Pancreas (tissue), 10 donors: ENCODE measurements around the gene NCBP1. TPM values are rescaled to one million over a fixed set of nuclear protein-coding genes. Genes with fewer than 3 reads are reported as not detected.

Source experiments
- ATAC-seq, 4 donors: fragments of 200-7000 bp; cut with Tn5 transposase; one replicate each; pipeline versions ENCODE4 v1.8.0 to v1.9.1; 2020; ENCODE audit warnings: mild to moderate bottlenecking in 4 of 4, moderate library complexity in 4 of 4
- DNase-seq, 6 donors: peaks; one replicate each; pipeline ENCODE4 v3.0.0-alpha.2; 2020
- FAIRE-seq: peaks from 2 replicates; lab custom pipeline; 2012; peaks lifted over from hg19 to GRCh38; lab: Jason Lieb, UNC
- H3K27ac ChIP-seq, 4 donors: fragments of 200-600 bp; sonication (generic); 1 replicate in 3 of 4; 2 replicates in 1 of 4; pipeline versions ENCODE4 v1.5.0 to v1.8.0; 2020
- H3K27me3 ChIP-seq, 4 donors: fragments of 200-600 bp; one replicate each; pipeline ENCODE4 v1.8.0; 2021
- H3K36me3 ChIP-seq, 3 donors: fragments of 200-600 bp; sonication (generic) in 1 of 3; one replicate each; pipeline versions ENCODE4 v1.5.0 to v1.8.0; 2020 to 2021
- H3K4me1 ChIP-seq, 3 donors: fragments of 200-600 bp; one replicate each; pipeline ENCODE4 v1.8.0; 2021
- H3K4me3 ChIP-seq, 4 donors: fragments of 200-600 bp; sonication (generic) in 2 of 4; one replicate each; pipeline versions ENCODE4 v1.5.0 to v1.8.0; 2020 to 2021
- H3K9me3 ChIP-seq, 4 donors: fragments of 200-600 bp; one replicate each; pipeline ENCODE4 v1.8.0; 2021
- WGBS, 2 donors: extraction: QIAGEN DNeasy Blood & Tissue Kit; methylation state at CpG; one replicate each; pipeline ENCODE4 v1.1.7; 2013; 5-methylcytosine and 5-hydroxymethylcytosine counted together
- intact Hi-C, 3 donors: fragments of 100-400 bp; cut with DNase I; formaldehyde crosslinking; loops; one replicate each; pipeline versions ENCODE4 v1.11.1 to v1.14.2; 2022
- polyA plus RNA-seq, 2 donors: library from polyadenylated mRNA; stranded (reverse); fragments of 200-250 nt; gene quantifications; one replicate each; pipeline ENCODE4 v1.2.3, GENCODE V29; 2013
- total RNA-seq, 6 donors: library from RNA; stranded (reverse); fragmentation: NEBNext Ultra II Directional in 4 of 6; extraction: Animal tissue kit (Norgen Biotek cat#: 25700) in 4 of 6; gene quantifications; one replicate each; pipeline versions ENCODE4 v1.2.1 to v1.2.4, GENCODE V29; 2021 to 2023
- TF ChIP-seq, protein P1 (sequence below), 4 donors: fragments of 200-600 bp; sonication (generic) in 3 of 4; IDR thresholded peaks; one replicate each; pipeline versions ENCODE4 v1.5.0 to v1.8.0; 2021; ENCODE audit warnings: antibody characterized with exemption in 4 of 4
- donor health status: healthy with polysubstance abuse.
- donor health status: DM: no; HTN: no; CAD: no; lungs with moderate emphysema.
- donor health status: DM: no; HTN: no; CAD: no.
- donor health status: control.
- donor health status: control.
- donor health status: Bipolar disorder and iron deficiency.
- donor health status: DM: yes; HTN: yes; CAD: no.
- donor health status: DM: no; HTN: no; CAD: no.
- donor health status: DM: no; HTN: no; CAD: no.
- donor health status: DM: yes; HTN: yes; CAD: no.

The NCBP1 gene
- total and polyA plus RNA-seq, 8 donors, result 4.6 to 17.4 (median 11.3) TPM

DNA sequence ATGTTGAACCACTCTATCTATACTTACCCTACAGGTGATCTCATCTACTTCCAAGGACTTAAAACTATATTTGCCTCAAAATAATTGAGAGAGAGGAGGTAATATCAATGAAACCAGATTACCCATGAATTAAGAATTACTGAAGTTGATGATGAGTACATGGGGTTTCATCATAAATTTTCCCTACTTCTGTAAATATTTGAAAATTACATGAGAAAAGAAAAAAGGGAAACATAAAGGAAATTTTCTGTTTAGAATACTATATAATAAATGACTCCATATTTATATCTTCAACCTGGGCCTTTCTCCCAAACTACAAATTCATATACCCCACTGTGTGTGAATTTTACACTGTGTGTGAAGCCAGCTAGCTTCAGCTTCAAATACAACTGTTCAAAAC, 3.0 kb upstream of the NCBP1 start:
- Histone ChIP-seq H3K36me3 (no peaks in the 10 kb centered on the region), H3K4me1 (peaks cover 11 to 28% (median 15%) of the 10 kb centered on the region in 3 donors), H3K27ac (no peak overlapping the region), H3K4me3 (no peak overlapping the region), H3K9me3 (no peaks in the 10 kb centered on the region), H3K27me3 (no peaks in the 10 kb centered on the region)
- no peak for ATAC-seq
- intact Hi-C loops, result no loop called here
- FAIRE-seq, result no peak
- TF ChIP-seq, protein P1, sequence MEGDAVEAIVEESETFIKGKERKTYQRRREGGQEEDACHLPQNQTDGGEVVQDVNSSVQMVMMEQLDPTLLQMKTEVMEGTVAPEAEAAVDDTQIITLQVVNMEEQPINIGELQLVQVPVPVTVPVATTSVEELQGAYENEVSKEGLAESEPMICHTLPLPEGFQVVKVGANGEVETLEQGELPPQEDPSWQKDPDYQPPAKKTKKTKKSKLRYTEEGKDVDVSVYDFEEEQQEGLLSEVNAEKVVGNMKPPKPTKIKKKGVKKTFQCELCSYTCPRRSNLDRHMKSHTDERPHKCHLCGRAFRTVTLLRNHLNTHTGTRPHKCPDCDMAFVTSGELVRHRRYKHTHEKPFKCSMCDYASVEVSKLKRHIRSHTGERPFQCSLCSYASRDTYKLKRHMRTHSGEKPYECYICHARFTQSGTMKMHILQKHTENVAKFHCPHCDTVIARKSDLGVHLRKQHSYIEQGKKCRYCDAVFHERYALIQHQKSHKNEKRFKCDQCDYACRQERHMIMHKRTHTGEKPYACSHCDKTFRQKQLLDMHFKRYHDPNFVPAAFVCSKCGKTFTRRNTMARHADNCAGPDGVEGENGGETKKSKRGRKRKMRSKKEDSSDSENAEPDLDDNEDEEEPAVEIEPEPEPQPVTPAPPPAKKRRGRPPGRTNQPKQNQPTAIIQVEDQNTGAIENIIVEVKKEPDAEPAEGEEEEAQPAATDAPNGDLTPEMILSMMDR (IDR thresholded peaks at IDR 0.05), result no peak
- DNase-seq, result no peak

- FAIRE-seq (no peak), DNase-seq (peak; percentile 48 to 74 (median 56)), ATAC-seq (peak; percentile 11 to 37 (median 20))
- H3K4me1 ChIP-seq, result peaks cover 26 to 40% (median 30%) of the 10 kb centered on the region in 3 donors
- no peaks in the 10 kb centered on the region for H3K36me3 ChIP-seq
- TF ChIP-seq, protein P1 (IDR thresholded peaks at IDR 0.05), result no peak
- H3K9me3 ChIP-seq, result no peaks in the 10 kb centered on the region
- H3K27me3 ChIP-seq, result no peaks in the 10 kb centered on the region
- 1% methylated on average over 27 of the region's 27 CpGs for WGBS, 2 donors
- intact Hi-C loops, result no loop called here
- peak overlapping the region; percentile 97 to 98 (median 98) for H3K27ac ChIP-seq
- H3K4me3 ChIP-seq, result peak overlapping the region; percentile 72 to 93 (median 82)
Measured at GRCh38 chr9:97632248-97632984, 1.2 kb upstream of the NCBP1 start.

- no peak for FAIRE-seq
Measured at GRCh38 chr9:97633859-97634490, 354 bp downstream of the NCBP1 start.

GRCh38 chr9:97635026-97635425, 1.4 kb downstream of the NCBP1 start:
- no peak for FAIRE-seq
- Histone ChIP-seq H3K27ac (no peak overlapping the region), H3K27me3 (no peaks in the 10 kb centered on the region), H3K36me3 (no peaks in the 10 kb centered on the region), H3K4me1 (peaks cover 34 to 47% (median 41%) of the 10 kb centered on the region in 3 donors), H3K4me3 (peak overlapping the region in 2 of 4 donors; percentile 72 to 78), H3K9me3 (no peaks in the 10 kb centered on the region)
- WGBS, 2 donors, result 53 to 62% methylated on average over 7 of the region's 7 CpGs
- no peak for ATAC-seq
- intact Hi-C loops, result no loop called here
- DNase-seq, result no peak
- TF ChIP-seq, protein P1 (IDR thresholded peaks at IDR 0.05), result no peak

More at GRCh38 chr9:97633859-97634490, 354 bp downstream of the NCBP1 start:
- H3K4me1 ChIP-seq, result peaks cover 34 to 45% (median 41%) of the 10 kb centered on the region in 3 donors
- DNase-seq, result peak in 1 of 6 donors; percentile 33
- TF ChIP-seq, protein P1 (IDR thresholded peaks at IDR 0.05), result no peak
- H3K27ac ChIP-seq, result peak overlapping the region; percentile 97 to 98 (median 98)
- intact Hi-C loops, result no loop called here
- peak in 2 of 4 donors; percentile 1 to 7 for ATAC-seq
- no peaks in the 10 kb centered on the region for H3K27me3 ChIP-seq
- no peaks in the 10 kb centered on the region for H3K36me3 ChIP-seq
- H3K9me3 ChIP-seq, result no peaks in the 10 kb centered on the region
- H3K4me3 ChIP-seq, result peak overlapping the region; percentile 72 to 93 (median 82)
- WGBS, 2 donors, result 0% methylated on average over 43 of the region's 43 CpGs
